ENCODE data around the gene MTG2. TPM values are rescaled to one million over a fixed set of nuclear protein-coding genes. Genes with fewer than 3 reads are reported as not detected.

Gene MTG2
- total and polyA plus RNA-seq, 10 of the 15 experiments (the other 5 are each of a cell fraction or from before 2014, with no cell fraction given), result 6.2 to 52.4 (median 34.3) TPM

GRCh38 chr20:62237801-62238568, 55.2 kb downstream of the MTG2 start, which contains the start of gene OSBPL2 (continued):
- TF ChIP-seq IRF3 (IDR thresholded peaks at IDR 0.05) (peak; percentile 97), CBX5 (IDR thresholded peaks at IDR 0.05; ENCODE audit: low read depth) (no peak), EGR1 (IDR thresholded peaks at IDR 0.05; ENCODE audit: borderline replicate concordance in 1 of 2, low read depth in 2 of 2, low read length in 2 of 2) (peak in 1 of 2 experiments; percentile 82; a peak in 2 of 3 replicates), CHD4 (IDR thresholded peaks at IDR 0.05) (no peak), NRF1 (conservative IDR thresholded peaks at IDR 0.05; ENCODE audit: low read depth, low read length) (no peak), CREM (IDR thresholded peaks at IDR 0.05; ENCODE audit: low read depth) (peak; percentile 78), USF2 (IDR thresholded peaks at IDR 0.05; ENCODE audit: borderline replicate concordance, low read depth, low read length) (peak; percentile 68), SMAD1 (IDR thresholded peaks at IDR 0.05; ENCODE audit: low read depth, partially characterized antibody) (no peak), RELB (IDR thresholded peaks at IDR 0.05; ENCODE audit: low read depth) (no peak), DPF2 (IDR thresholded peaks at IDR 0.05) (peak; percentile 100), POLR2A (IDR thresholded peaks at IDR 0.05; ENCODE audit: low read depth, low read length) (peak; percentile 67), CHD2 (IDR thresholded peaks at IDR 0.05; ENCODE audit: borderline replicate concordance, low read depth, low read length) (peak; percentile 94), NR2F1 (conservative IDR thresholded peaks at IDR 0.05) (peak; percentile 95), MTA2 (IDR thresholded peaks at IDR 0.05; ENCODE audit: low read depth) (no peak), RELA (IDR thresholded peaks at IDR 0.05; ENCODE audit: borderline replicate concordance, partially characterized antibody) (peak; percentile 38), RFX5 (IDR thresholded peaks at IDR 0.05; ENCODE audit: low read depth, low read length) (no peak; the same call in 1 of the 2 replicates), MAX (IDR thresholded peaks at IDR 0.05; ENCODE audit: low read depth, low read length) (peak; percentile 58), BCL11A (IDR thresholded peaks at IDR 0.05; ENCODE audit: low read depth, low read length) (no peak), SMAD5 (IDR thresholded peaks at IDR 0.05; ENCODE audit: low read depth) (no peak), RAD51 (IDR thresholded peaks at IDR 0.05) (peak; percentile 87)
- TF ChIP-seq, protein P1, sequence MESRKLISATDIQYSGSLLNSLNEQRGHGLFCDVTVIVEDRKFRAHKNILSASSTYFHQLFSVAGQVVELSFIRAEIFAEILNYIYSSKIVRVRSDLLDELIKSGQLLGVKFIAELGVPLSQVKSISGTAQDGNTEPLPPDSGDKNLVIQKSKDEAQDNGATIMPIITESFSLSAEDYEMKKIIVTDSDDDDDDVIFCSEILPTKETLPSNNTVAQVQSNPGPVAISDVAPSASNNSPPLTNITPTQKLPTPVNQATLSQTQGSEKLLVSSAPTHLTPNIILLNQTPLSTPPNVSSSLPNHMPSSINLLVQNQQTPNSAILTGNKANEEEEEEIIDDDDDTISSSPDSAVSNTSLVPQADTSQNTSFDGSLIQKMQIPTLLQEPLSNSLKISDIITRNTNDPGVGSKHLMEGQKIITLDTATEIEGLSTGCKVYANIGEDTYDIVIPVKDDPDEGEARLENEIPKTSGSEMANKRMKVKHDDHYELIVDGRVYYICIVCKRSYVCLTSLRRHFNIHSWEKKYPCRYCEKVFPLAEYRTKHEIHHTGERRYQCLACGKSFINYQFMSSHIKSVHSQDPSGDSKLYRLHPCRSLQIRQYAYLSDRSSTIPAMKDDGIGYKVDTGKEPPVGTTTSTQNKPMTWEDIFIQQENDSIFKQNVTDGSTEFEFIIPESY (IDR thresholded peaks at IDR 0.05), result no peak
- TF ChIP-seq, protein P2, sequence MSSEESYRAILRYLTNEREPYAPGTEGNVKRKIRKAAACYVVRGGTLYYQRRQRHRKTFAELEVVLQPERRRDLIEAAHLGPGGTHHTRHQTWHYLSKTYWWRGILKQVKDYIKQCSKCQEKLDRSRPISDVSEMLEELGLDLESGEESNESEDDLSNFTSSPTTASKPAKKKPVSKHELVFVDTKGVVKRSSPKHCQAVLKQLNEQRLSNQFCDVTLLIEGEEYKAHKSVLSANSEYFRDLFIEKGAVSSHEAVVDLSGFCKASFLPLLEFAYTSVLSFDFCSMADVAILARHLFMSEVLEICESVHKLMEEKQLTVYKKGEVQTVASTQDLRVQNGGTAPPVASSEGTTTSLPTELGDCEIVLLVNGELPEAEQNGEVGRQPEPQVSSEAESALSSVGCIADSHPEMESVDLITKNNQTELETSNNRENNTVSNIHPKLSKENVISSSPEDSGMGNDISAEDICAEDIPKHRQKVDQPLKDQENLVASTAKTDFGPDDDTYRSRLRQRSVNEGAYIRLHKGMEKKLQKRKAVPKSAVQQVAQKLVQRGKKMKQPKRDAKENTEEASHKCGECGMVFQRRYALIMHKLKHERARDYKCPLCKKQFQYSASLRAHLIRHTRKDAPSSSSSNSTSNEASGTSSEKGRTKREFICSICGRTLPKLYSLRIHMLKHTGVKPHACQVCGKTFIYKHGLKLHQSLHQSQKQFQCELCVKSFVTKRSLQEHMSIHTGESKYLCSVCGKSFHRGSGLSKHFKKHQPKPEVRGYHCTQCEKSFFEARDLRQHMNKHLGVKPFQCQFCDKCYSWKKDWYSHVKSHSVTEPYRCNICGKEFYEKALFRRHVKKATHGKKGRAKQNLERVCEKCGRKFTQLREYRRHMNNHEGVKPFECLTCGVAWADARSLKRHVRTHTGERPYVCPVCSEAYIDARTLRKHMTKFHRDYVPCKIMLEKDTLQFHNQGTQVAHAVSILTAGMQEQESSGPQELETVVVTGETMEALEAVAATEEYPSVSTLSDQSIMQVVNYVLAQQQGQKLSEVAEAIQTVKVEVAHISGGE (CRISPR knock-in tag; IDR thresholded peaks at IDR 0.05), result no peak

Measured in GM12878 (cell line).